Tibial artery (tissue), 4 donors: ENCODE results near the gene INPP4B.

ENCODE experiments used
- DNase-seq, 2 donors: peaks; one replicate each; pipeline ENCODE4 v3.0.0-alpha.2; 2019
- H3K27ac ChIP-seq, 2 donors: fragments of 200-600 bp; sonication (generic) in 1 of 2; 1 replicate in 1 of 2; 2 replicates in 1 of 2; pipeline ENCODE4 v1.5.1; 2018 to 2019; ENCODE audit warnings: mild to moderate bottlenecking in 1 of 2
- H3K27me3 ChIP-seq, 2 donors: fragments of 200-600 bp; sonication (generic) in 1 of 2; one replicate each; pipeline versions ENCODE4 v1.5.1 to v1.6.0; 2016 to 2019
- H3K36me3 ChIP-seq, 3 donors: fragments of 200-600 bp; sonication (generic) in 2 of 3; one replicate each; pipeline ENCODE4 v1.5.1; 2016 to 2019; ENCODE audit warnings: mild to moderate bottlenecking in 2 of 3
- H3K4me1 ChIP-seq, 4 donors: fragments of 200-600 bp; sonication (generic) in 2 of 4; 1 replicate in 3 of 4; 2 replicates in 1 of 4; pipeline ENCODE4 v1.5.1; 2016 to 2019
- H3K4me3 ChIP-seq, 2 donors: fragments of 200-600 bp; sonication (generic) in 1 of 2; 1 replicate in 1 of 2; 2 replicates in 1 of 2; pipeline ENCODE4 v1.5.1; 2018 to 2019; ENCODE audit warnings: mild to moderate bottlenecking in 2 of 2
- H3K9me3 ChIP-seq, 3 donors: fragments of 200-600 bp; sonication (generic) in 1 of 3; one replicate each; pipeline ENCODE4 v1.5.1; 2016 to 2019
- CTCF ChIP-seq, 2 experiments: fragments of 200-600 bp in 1 of 2; fragments of 450-650 bp in 1 of 2; IDR thresholded peaks; one replicate each; pipeline ENCODE4 v1.5.1; 2017 to 2019; ENCODE audit warnings: antibody characterized with exemption in 2 of 2, mild to moderate bottlenecking in 1 of 2, moderate library complexity in 1 of 2
- intact Hi-C: fragments of 100-400 bp; cut with DNase I; formaldehyde crosslinking; loops from one replicate; pipeline ENCODE4 v1.15.0; 2023; ENCODE audit warnings: low total_unique reads

INPP4B gene

GRCh38 chr4:142331132-142331531, 515.0 kb downstream of the INPP4B start:
- no peaks in the 10 kb centered on the region for H3K9me3 ChIP-seq
- H3K27ac ChIP-seq: no peak overlapping the region
- H3K4me3 ChIP-seq: no peak overlapping the region
- intact Hi-C loops: no loop called here
- no peaks in the 10 kb centered on the region for H3K27me3 ChIP-seq
- TF ChIP-seq CTCF (IDR thresholded peaks at IDR 0.05): no peak
- no peaks in the 10 kb centered on the region for H3K36me3 ChIP-seq
- peaks cover 0 to 19% (median 0%) of the 10 kb centered on the region in 4 donors for H3K4me1 ChIP-seq
- no peak for DNase-seq

DNA sequence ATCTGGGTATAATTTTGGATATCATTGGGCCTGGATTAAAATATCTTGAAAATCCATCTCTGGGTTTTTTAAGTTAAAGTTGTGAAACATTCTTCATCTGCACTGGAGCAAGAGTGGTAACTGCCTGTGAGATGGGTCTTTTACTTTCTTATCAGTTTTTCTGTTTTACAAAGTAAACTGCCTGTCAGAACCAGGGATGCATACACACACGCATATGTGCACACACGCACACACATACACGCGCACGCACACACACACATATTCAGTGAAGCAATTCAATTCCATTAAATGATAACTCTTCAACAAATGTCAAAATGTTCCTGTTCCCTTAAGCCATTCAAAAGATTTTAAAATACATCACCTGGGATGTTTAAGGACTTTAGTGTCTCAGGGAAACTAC, 515.8 kb downstream of the INPP4B start:
- TF ChIP-seq CTCF (IDR thresholded peaks at IDR 0.05): no peak
- H3K4me3 ChIP-seq: no peak overlapping the region
- intact Hi-C loops: no loop called here
- no peak for DNase-seq
- H3K27ac ChIP-seq: no peak overlapping the region
- H3K9me3 ChIP-seq: no peaks in the 10 kb centered on the region
- H3K36me3 ChIP-seq: no peaks in the 10 kb centered on the region
- H3K27me3 ChIP-seq: no peaks in the 10 kb centered on the region
- peaks cover 0 to 19% (median 0%) of the 10 kb centered on the region in 4 donors for H3K4me1 ChIP-seq

- intact Hi-C loops: no loop called here
- Histone ChIP-seq H3K27me3 (no peaks in the 10 kb centered on the region), H3K9me3 (no peaks in the 10 kb centered on the region), H3K4me3 (no peak overlapping the region), H3K36me3 (no peaks in the 10 kb centered on the region), H3K27ac (no peak overlapping the region), H3K4me1 (peaks cover 0 to 19% (median 0%) of the 10 kb centered on the region in 4 donors)
- TF ChIP-seq CTCF (IDR thresholded peaks at IDR 0.05): no peak
- no peak for DNase-seq
These were observed 516.8 kb downstream of the INPP4B start for GRCh38 chr4:142329313-142329712.

- TF ChIP-seq CTCF (IDR thresholded peaks at IDR 0.05): no peak
- intact Hi-C loops: no loop called here
- H3K27ac ChIP-seq: no peak overlapping the region
- H3K9me3 ChIP-seq: no peaks in the 10 kb centered on the region
- no peak for DNase-seq
- no peaks in the 10 kb centered on the region for H3K27me3 ChIP-seq
- no peak overlapping the region for H3K4me3 ChIP-seq
- H3K36me3 ChIP-seq: no peaks in the 10 kb centered on the region
- peaks cover 0 to 7% (median 0%) of the 10 kb centered on the region in 4 donors for H3K4me1 ChIP-seq
These were observed 519.9 kb downstream of the INPP4B start for GRCh38 chr4:142326181-142326580.

DNA sequence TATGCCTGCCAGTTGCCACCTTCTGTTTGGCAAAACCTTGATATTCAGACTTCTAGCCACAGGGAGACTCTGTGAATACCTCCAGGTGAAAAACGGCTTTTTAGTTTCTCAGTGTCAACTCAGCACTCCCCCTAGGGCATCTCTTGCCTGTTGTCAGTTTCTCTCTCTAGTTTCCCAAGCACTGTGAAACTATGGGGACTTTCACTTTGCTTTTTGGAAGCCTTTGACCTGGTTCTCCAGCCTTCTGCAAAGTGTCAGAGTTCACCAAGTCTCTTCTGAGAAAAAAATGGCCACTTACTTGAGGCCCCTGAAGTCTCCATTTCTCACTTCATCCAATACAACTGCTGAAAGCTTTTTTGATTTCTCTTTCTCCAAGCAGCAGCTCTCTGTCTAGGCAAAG, 521.5 kb downstream of the INPP4B start:
- no peaks in the 10 kb centered on the region for H3K27me3 ChIP-seq
- no peaks in the 10 kb centered on the region for H3K36me3 ChIP-seq
- no peak for DNase-seq
- H3K9me3 ChIP-seq: no peaks in the 10 kb centered on the region
- H3K4me1 ChIP-seq: no peaks in the 10 kb centered on the region
- no peak overlapping the region for H3K4me3 ChIP-seq
- intact Hi-C loops: no loop called here
- TF ChIP-seq CTCF (IDR thresholded peaks at IDR 0.05): no peak
- no peak overlapping the region for H3K27ac ChIP-seq

DNA sequence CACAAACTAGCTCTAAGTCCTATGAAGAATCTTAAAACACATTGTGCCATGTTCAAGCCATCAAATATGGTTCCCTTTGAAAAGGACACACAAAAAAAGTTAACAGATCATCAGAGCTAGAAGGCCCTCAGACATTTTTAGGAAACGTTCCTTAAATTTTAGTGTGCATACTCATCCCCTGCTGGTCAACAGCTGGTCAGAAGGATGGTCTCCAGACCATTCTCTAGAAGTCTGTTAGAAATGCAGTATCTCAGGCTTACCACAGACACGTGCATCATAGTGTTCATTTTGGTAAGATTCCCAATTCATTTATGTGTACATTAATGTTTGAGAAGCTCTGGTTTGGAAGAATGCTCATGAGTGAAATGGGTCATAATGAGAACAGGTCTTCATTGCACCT, 523.1 kb downstream of the INPP4B start:
- H3K4me1 ChIP-seq: peaks cover 0 to 4% (median 0%) of the 10 kb centered on the region in 4 donors
- no peak overlapping the region for H3K27ac ChIP-seq
- intact Hi-C loops: no loop called here
- no peaks in the 10 kb centered on the region for H3K27me3 ChIP-seq
- no peak for TF ChIP-seq CTCF (IDR thresholded peaks at IDR 0.05)
- DNase-seq: no peak
- no peaks in the 10 kb centered on the region for H3K36me3 ChIP-seq
- H3K4me3 ChIP-seq: no peak overlapping the region
- no peaks in the 10 kb centered on the region for H3K9me3 ChIP-seq
